Skeletal muscle satellite cell (primary cell): Measurements from ENCODE around the gene TMEM256.
A peak's percentile ranks its signal among the peaks of the same experiment; 100 is the strongest.

ENCODE experiments used
- H3K27me3 ChIP-seq: 2 replicates; pipeline ENCODE4 v1.7.0; 2013; ENCODE audit warnings: low read length; ENCODE audit not compliant: control insufficient read depth, insufficient read depth
- H3K36me3 ChIP-seq: 2 replicates; pipeline ENCODE4 v1.7.0; 2013; ENCODE audit warnings: mild to moderate bottlenecking, control low read depth, low read length; ENCODE audit not compliant: insufficient read depth
- H3K4me1 ChIP-seq: 2 replicates; pipeline ENCODE4 v1.7.0; 2013; ENCODE audit warnings: low read length; ENCODE audit not compliant: control insufficient read depth, insufficient read depth
- H3K4me2 ChIP-seq: 2 replicates; pipeline ENCODE4 v1.7.0; 2013; ENCODE audit warnings: mild to moderate bottlenecking, low read length
- H3K4me3 ChIP-seq: 2 replicates; pipeline ENCODE4 v1.7.0; 2013; ENCODE audit warnings: low read length
- H3K9ac ChIP-seq: 2 replicates; pipeline ENCODE4 v1.7.0; 2013; ENCODE audit warnings: mild to moderate bottlenecking, low read depth, low read length, moderate library complexity
- H3K9me3 ChIP-seq: replicated peaks from 2 replicates; pipeline ENCODE4 v1.7.0; 2013; ENCODE audit warnings: mild to moderate bottlenecking, control low read depth, low read length

Gene TMEM256

GRCh38 chr17:7355053-7355452 lies 48.8 kb downstream of the TMEM256 start, which contains the start of gene TMEM95:
TMEM95 (plus strand) TSS chr17:7355156; CDS start chr17:7355205, 49 bp downstream.
- no peaks in the 10 kb centered on the region for H3K9me3 ChIP-seq
- peaks cover 35% of the 10 kb centered on the region for H3K4me1 ChIP-seq
- no peak within 1 kb of the TSS for H3K9ac ChIP-seq
- H3K4me2 ChIP-seq = peak within 1 kb of the TSS; percentile 82
- H3K36me3 ChIP-seq = no peaks in the 10 kb centered on the region
- H3K4me3 ChIP-seq = peak within 1 kb of the TSS; percentile 44
- no peaks in the 10 kb centered on the region for H3K27me3 ChIP-seq

GRCh38 chr17:7354262-7354843 lies 49.5 kb downstream of the TMEM256 start:
- Histone ChIP-seq H3K36me3 (no peaks in the 10 kb centered on the region), H3K4me1 (peaks cover 42% of the 10 kb centered on the region), H3K4me2 (peak overlapping the region; percentile 82), H3K27me3 (no peaks in the 10 kb centered on the region), H3K9ac (no peak overlapping the region), H3K9me3 (no peaks in the 10 kb centered on the region), H3K4me3 (peak overlapping the region; percentile 44)
